ENCODE measurements around the gene RARG.

GRCh38 chr12:53220694-53221202 is 11.3 kb downstream of the RARG start:
- TF ChIP-seq, protein P1, sequence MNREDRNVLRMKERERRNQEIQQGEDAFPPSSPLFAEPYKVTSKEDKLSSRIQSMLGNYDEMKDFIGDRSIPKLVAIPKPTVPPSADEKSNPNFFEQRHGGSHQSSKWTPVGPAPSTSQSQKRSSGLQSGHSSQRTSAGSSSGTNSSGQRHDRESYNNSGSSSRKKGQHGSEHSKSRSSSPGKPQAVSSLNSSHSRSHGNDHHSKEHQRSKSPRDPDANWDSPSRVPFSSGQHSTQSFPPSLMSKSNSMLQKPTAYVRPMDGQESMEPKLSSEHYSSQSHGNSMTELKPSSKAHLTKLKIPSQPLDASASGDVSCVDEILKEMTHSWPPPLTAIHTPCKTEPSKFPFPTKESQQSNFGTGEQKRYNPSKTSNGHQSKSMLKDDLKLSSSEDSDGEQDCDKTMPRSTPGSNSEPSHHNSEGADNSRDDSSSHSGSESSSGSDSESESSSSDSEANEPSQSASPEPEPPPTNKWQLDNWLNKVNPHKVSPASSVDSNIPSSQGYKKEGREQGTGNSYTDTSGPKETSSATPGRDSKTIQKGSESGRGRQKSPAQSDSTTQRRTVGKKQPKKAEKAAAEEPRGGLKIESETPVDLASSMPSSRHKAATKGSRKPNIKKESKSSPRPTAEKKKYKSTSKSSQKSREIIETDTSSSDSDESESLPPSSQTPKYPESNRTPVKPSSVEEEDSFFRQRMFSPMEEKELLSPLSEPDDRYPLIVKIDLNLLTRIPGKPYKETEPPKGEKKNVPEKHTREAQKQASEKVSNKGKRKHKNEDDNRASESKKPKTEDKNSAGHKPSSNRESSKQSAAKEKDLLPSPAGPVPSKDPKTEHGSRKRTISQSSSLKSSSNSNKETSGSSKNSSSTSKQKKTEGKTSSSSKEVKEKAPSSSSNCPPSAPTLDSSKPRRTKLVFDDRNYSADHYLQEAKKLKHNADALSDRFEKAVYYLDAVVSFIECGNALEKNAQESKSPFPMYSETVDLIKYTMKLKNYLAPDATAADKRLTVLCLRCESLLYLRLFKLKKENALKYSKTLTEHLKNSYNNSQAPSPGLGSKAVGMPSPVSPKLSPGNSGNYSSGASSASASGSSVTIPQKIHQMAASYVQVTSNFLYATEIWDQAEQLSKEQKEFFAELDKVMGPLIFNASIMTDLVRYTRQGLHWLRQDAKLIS (CRISPR knock-in tag; IDR thresholded peaks at IDR 0.05; ENCODE audit: borderline replicate concordance) = no peak
- no peak for TF ChIP-seq TP53 (CRISPR knock-in tag; IDR thresholded peaks at IDR 0.05)
